GM19193 (cell line): ENCODE results near the gene CDH23.
A peak's percentile ranks its signal among the peaks of the same experiment; 100 is the strongest.

Source experiments
- POLR2A ChIP-seq: IDR thresholded peaks from 4 replicates; pipeline ENCODE4 v1.6.1; 2011; ENCODE audit not compliant: insufficient read depth, insufficient read length; ENCODE audit errors: extremely low read depth

Gene CDH23

GRCh38 chr10:71727738-71728737 is 331.3 kb downstream of the CDH23 start:
- TF ChIP-seq POLR2A, result peak; percentile 58

- no peak for TF ChIP-seq POLR2A
These were observed 332.5 kb downstream of the CDH23 start for GRCh38 chr10:71729161-71729636.

- no peak for TF ChIP-seq POLR2A
These were observed 335.1 kb downstream of the CDH23 start for GRCh38 chr10:71731791-71732190.

- TF ChIP-seq POLR2A, result no peak
These were observed 338.1 kb downstream of the CDH23 start for GRCh38 chr10:71734797-71735196.

- TF ChIP-seq POLR2A, result no peak
These were observed 339.2 kb downstream of the CDH23 start for GRCh38 chr10:71735709-71736569.

GRCh38 chr10:71736570-71736952 is 339.8 kb downstream of the CDH23 start:
- no peak for TF ChIP-seq POLR2A

- TF ChIP-seq POLR2A, result no peak
These were observed 340.5 kb downstream of the CDH23 start for GRCh38 chr10:71737001-71737833.

GRCh38 chr10:71737834-71738197 is 341.1 kb downstream of the CDH23 start:
- no peak for TF ChIP-seq POLR2A

- no peak for TF ChIP-seq POLR2A
These were observed 342.7 kb downstream of the CDH23 start for GRCh38 chr10:71739358-71739900.

GRCh38 chr10:71740069-71740653 is 343.4 kb downstream of the CDH23 start:
- no peak for TF ChIP-seq POLR2A

GRCh38 chr10:71741029-71741428 is 344.3 kb downstream of the CDH23 start:
- TF ChIP-seq POLR2A, result no peak

- no peak for TF ChIP-seq POLR2A
These were observed 345.0 kb downstream of the CDH23 start for GRCh38 chr10:71741671-71742070.

GRCh38 chr10:71742301-71743088 is 345.8 kb downstream of the CDH23 start:
- no peak for TF ChIP-seq POLR2A

GRCh38 chr10:71743089-71743838 is 346.5 kb downstream of the CDH23 start:
- no peak for TF ChIP-seq POLR2A
